HG02642 (cell line): Measurements from ENCODE around the gene TRPM2.

ENCODE experiments used
- ATAC-seq: cut with Tn5 transposase; IDR thresholded peaks from one replicate; pipeline ENCODE4 v1.9.1; 2021; ENCODE audit warnings: mild to moderate bottlenecking; ENCODE audit not compliant: unreplicated experiment, poor library complexity

Gene TRPM2

GRCh38 chr21:44424608-44425306 lies 71.3 kb downstream of the TRPM2 start:
- no peak for ATAC-seq

GRCh38 chr21:44425307-44425894 lies 72.0 kb downstream of the TRPM2 start:
- no peak for ATAC-seq

GRCh38 chr21:44425895-44426662 lies 72.7 kb downstream of the TRPM2 start:
- ATAC-seq: no peak

- no peak for ATAC-seq
Observed at GRCh38 chr21:44426663-44427191, 73.3 kb downstream of the TRPM2 start.

GRCh38 chr21:44427241-44428120 lies 74.1 kb downstream of the TRPM2 start:
- ATAC-seq: no peak

- no peak for ATAC-seq
Observed at GRCh38 chr21:44428281-44428960, 75.0 kb downstream of the TRPM2 start.

- ATAC-seq: no peak
Observed at GRCh38 chr21:44429894-44430293, 76.5 kb downstream of the TRPM2 start.

- ATAC-seq: no peak
Observed at GRCh38 chr21:44431300-44431699, 77.9 kb downstream of the TRPM2 start.

GRCh38 chr21:44432841-44433790 lies 79.7 kb downstream of the TRPM2 start:
- ATAC-seq: no peak

- ATAC-seq: no peak
Observed at GRCh38 chr21:44433791-44434567, 80.6 kb downstream of the TRPM2 start.

- no peak for ATAC-seq
Observed at GRCh38 chr21:44434568-44434925, 81.1 kb downstream of the TRPM2 start.

- ATAC-seq: no peak
Observed at GRCh38 chr21:44434936-44435635, 81.7 kb downstream of the TRPM2 start.

- no peak for ATAC-seq
Observed at GRCh38 chr21:44436111-44436611, 82.7 kb downstream of the TRPM2 start.

- no peak for ATAC-seq
Observed at GRCh38 chr21:44436958-44437357, 83.5 kb downstream of the TRPM2 start.

- no peak for ATAC-seq
Observed at GRCh38 chr21:44437371-44437695, 83.9 kb downstream of the TRPM2 start.

GRCh38 chr21:44437696-44438431 lies 84.4 kb downstream of the TRPM2 start:
- no peak for ATAC-seq
